Upper lobe of left lung (tissue), 4 donors: ENCODE measurements around the gene DHTKD1.

Source experiments
- CTCF ChIP-seq, 6 experiments: fragments of 450-650 bp in 4 of 6; fragments of 200-600 bp in 2 of 6; sonication (generic) in 2 of 6; IDR thresholded peaks; one replicate each; pipeline ENCODE4 v1.5.1; 2016 to 2019; ENCODE audit warnings: antibody characterized with exemption in 6 of 6
- POLR2A ChIP-seq, 4 donors: fragments of 450-650 bp; IDR thresholded peaks; one replicate each; pipeline ENCODE4 v1.5.1; 2016 to 2017; ENCODE audit warnings: antibody characterized with exemption in 4 of 4, mild to moderate bottlenecking in 2 of 4
- POLR2AphosphoS5 ChIP-seq, 2 donors: sonication (generic); formaldehyde crosslinking; IDR thresholded peaks; one replicate each; pipeline ENCODE4 v1.5.1; 2017; ENCODE audit warnings: antibody characterized with exemption in 2 of 2

- TF ChIP-seq POLR2A (IDR thresholded peaks at IDR 0.05) (no peak), CTCF (IDR thresholded peaks at IDR 0.05) (no peak), POLR2AphosphoS5 (IDR thresholded peaks at IDR 0.05) (no peak)
These were observed 43.2 kb upstream of the DHTKD1 start for GRCh38 chr10:12025591-12025990.
